Neural progenitor cell (in vitro differentiated cells): ENCODE data around the gene ARIH1.

Experiments used
- EZH2phosphoT487 ChIP-seq: fragments of 200-600 bp; sonication (generic); IDR thresholded peaks from 2 replicates; pipeline ENCODE4 v1.6.1; 2017; ENCODE audit warnings: antibody characterized with exemption
- TF ChIP-seq, protein P1 (sequence below): fragments of 200-600 bp; sonication (generic); IDR thresholded peaks from 2 replicates; pipeline ENCODE4 v1.5.1; 2017; ENCODE audit warnings: antibody characterized with exemption, mild to moderate bottlenecking

GRCh38 chr15:72445426-72445825, 28.7 kb upstream of the ARIH1 start:
- TF ChIP-seq, protein P1, sequence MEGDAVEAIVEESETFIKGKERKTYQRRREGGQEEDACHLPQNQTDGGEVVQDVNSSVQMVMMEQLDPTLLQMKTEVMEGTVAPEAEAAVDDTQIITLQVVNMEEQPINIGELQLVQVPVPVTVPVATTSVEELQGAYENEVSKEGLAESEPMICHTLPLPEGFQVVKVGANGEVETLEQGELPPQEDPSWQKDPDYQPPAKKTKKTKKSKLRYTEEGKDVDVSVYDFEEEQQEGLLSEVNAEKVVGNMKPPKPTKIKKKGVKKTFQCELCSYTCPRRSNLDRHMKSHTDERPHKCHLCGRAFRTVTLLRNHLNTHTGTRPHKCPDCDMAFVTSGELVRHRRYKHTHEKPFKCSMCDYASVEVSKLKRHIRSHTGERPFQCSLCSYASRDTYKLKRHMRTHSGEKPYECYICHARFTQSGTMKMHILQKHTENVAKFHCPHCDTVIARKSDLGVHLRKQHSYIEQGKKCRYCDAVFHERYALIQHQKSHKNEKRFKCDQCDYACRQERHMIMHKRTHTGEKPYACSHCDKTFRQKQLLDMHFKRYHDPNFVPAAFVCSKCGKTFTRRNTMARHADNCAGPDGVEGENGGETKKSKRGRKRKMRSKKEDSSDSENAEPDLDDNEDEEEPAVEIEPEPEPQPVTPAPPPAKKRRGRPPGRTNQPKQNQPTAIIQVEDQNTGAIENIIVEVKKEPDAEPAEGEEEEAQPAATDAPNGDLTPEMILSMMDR, result no peak
- no peak for TF ChIP-seq EZH2phosphoT487
